ENCODE data around the gene SDK1.

DNA sequence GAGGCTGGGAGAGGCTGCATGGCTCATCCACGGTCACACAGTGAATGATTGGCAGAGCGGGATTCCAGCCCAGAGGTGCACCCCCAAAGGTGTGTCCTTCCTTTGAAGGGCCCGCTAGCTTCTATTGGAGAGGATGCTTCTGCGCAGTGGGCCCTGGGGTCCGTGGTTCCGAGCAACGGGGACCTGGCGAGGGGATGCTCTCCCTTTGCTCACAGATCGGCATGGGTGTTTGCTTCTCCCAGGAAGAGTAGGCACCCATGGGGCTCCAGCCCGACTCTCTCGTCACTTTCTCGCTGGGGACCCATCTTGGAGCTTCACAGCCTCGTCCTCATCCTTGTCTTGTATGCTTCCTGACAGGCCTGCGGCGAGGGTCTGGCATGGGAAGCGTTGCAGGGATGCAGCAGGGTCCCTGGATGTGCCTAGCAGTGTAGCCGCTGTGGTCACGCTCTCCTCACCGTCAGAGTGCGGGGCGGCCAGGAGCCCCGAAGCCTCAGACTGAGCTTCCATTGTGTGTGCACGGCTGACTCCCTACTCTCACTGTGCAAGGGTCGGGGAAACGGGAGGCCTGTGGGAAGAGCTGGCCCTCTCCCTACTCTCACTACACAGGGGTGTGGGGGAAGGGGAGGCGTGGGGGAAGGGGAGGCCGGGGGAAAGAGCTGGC lies 842.6 kb downstream of the SDK1 start:
- TF ChIP-seq ZNF384 (IDR thresholded peaks at IDR 0.05) (no peak), BHLHE40 (IDR thresholded peaks at IDR 0.05; ENCODE audit: borderline replicate concordance) (no peak), ELF4 (IDR thresholded peaks at IDR 0.05) (no peak), FOXM1 (IDR thresholded peaks at IDR 0.05; ENCODE audit: borderline replicate concordance) (no peak), SUZ12 (IDR thresholded peaks at IDR 0.05) (no peak), SP1 (IDR thresholded peaks at IDR 0.05) (no peak)
- TF ChIP-seq, protein P1, sequence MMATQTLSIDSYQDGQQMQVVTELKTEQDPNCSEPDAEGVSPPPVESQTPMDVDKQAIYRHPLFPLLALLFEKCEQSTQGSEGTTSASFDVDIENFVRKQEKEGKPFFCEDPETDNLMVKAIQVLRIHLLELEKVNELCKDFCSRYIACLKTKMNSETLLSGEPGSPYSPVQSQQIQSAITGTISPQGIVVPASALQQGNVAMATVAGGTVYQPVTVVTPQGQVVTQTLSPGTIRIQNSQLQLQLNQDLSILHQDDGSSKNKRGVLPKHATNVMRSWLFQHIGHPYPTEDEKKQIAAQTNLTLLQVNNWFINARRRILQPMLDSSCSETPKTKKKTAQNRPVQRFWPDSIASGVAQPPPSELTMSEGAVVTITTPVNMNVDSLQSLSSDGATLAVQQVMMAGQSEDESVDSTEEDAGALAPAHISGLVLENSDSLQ (IDR thresholded peaks at IDR 0.05) = no peak
